NCI-H2029 treated with DMSO at 0.1 percent for 48 hours (cell line): ENCODE measurements around the gene SH3GLB1.

Experiments used
- DNase-seq: peaks from one replicate; lab custom pipeline; 2025; lab: John Stamatoyannopoulos, UW

Gene SH3GLB1

GRCh38 chr1:86773341-86774288 is 69.2 kb downstream of the SH3GLB1 start:
- no peak for DNase-seq

- peak; percentile 73 for DNase-seq
Measured at GRCh38 chr1:86774305-86775295, 70.2 kb downstream of the SH3GLB1 start.

GRCh38 chr1:86775395-86775794 is 71.0 kb downstream of the SH3GLB1 start:
- DNase-seq, result no peak

- no peak for DNase-seq
Measured at GRCh38 chr1:86776108-86776507, 71.7 kb downstream of the SH3GLB1 start.

GRCh38 chr1:86778569-86779239 is 74.3 kb downstream of the SH3GLB1 start:
- DNase-seq, result no peak

GRCh38 chr1:86779308-86780191 is 75.2 kb downstream of the SH3GLB1 start:
- DNase-seq, result no peak

- no peak for DNase-seq
Measured at GRCh38 chr1:86782482-86782881, 78.1 kb downstream of the SH3GLB1 start.

GRCh38 chr1:86787621-86788020 is 83.2 kb downstream of the SH3GLB1 start:
- no peak for DNase-seq

GRCh38 chr1:86788300-86789206 is 84.2 kb downstream of the SH3GLB1 start:
- DNase-seq, result no peak

- DNase-seq, result no peak
Measured at GRCh38 chr1:86795316-86795715, 90.9 kb downstream of the SH3GLB1 start.
